MM.1S (cell line): ENCODE results near the gene TMEM45B.

Source experiments
- EZH2 ChIP-seq: fragments of 300-600 bp; sonication (generic); optimal IDR thresholded peaks from 2 replicates; pipeline ENCODE3; 2017; ENCODE audit warnings: low read depth, mild to moderate bottlenecking, antibody characterized with exemption, low read length, mixed read lengths
- TF ChIP-seq, protein P1 (sequence below): fragments of 300-600 bp; sonication (generic); IDR thresholded peaks from 2 replicates; pipeline ENCODE4 v1.5.1; 2016; ENCODE audit warnings: antibody characterized with exemption, low read length, mixed read lengths

DNA sequence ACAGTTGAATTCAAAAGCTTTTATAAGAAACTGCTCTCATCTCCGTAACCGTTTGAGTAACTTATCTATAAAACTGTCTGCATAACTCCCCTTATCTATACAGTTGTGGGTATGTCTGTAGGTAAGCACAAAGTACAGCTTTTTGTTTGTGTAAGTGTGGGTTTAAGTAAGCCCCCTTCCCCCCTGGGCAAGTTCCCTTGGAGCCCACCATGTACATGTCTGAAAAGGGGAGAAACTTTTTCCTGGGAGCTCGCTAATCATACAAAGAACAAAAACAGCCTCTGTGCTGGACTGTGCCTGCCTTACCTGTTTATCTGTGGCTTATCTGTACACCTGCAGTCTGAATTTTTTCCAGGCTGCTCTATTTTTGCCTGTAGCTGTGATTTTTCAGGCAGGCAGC lies 36.3 kb upstream of the TMEM45B start:
- TF ChIP-seq, protein P1, sequence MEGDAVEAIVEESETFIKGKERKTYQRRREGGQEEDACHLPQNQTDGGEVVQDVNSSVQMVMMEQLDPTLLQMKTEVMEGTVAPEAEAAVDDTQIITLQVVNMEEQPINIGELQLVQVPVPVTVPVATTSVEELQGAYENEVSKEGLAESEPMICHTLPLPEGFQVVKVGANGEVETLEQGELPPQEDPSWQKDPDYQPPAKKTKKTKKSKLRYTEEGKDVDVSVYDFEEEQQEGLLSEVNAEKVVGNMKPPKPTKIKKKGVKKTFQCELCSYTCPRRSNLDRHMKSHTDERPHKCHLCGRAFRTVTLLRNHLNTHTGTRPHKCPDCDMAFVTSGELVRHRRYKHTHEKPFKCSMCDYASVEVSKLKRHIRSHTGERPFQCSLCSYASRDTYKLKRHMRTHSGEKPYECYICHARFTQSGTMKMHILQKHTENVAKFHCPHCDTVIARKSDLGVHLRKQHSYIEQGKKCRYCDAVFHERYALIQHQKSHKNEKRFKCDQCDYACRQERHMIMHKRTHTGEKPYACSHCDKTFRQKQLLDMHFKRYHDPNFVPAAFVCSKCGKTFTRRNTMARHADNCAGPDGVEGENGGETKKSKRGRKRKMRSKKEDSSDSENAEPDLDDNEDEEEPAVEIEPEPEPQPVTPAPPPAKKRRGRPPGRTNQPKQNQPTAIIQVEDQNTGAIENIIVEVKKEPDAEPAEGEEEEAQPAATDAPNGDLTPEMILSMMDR, result no peak
- TF ChIP-seq EZH2, result no peak
